T follicular helper cell (primary cell): ENCODE results near the gene CEACAM20.
"Not testable (repeated sequence)": the region's sequence is repeated elsewhere in the genome, so short reads cannot be mapped to it uniquely, and the experiment has no call there.

Experiments used
- DNase-seq: peaks from one replicate; pipeline ENCODE4 v3.0.0-alpha.2; 2020; ENCODE audit warnings: low read depth

Gene CEACAM20

DNA sequence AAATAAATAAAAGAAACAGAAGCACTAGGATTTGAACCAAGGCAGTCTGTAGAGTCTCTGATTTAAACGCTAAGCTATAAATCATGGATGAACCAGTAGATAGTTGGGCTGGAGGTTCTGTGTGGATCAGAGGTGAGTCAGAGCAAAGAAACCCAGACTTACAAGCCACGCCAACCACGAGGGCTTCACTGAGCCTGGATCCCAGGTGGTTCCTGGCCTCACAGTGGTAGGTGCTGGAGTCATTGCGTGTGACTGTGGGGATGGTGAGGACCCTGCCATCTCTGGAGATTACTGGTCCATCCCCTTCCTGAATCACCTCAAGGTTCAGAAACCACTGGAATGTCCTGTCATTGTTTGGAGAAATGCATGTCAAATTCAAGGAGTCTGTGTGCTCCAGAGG lies 19.3 kb upstream of the CEACAM20 start:
- DNase-seq: no peak

DNA sequence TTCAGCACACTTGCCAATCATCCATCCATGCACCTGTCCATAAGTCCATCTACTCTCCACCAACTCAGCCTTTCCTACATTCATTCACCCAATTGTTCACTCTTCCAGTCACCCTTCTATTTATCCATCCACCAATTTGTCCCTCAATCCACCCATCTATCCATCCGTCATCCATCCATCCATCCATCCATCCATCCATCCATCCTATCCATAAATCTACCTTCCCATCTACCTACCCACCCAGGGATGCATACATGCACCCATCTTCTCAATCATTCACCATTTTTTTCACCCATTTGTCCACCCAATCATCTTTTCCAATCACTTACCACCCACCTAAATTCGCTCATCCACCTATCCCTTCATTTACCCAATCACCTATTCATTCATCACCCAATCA lies 14.6 kb upstream of the CEACAM20 start:
- DNase-seq: no peak

DNA sequence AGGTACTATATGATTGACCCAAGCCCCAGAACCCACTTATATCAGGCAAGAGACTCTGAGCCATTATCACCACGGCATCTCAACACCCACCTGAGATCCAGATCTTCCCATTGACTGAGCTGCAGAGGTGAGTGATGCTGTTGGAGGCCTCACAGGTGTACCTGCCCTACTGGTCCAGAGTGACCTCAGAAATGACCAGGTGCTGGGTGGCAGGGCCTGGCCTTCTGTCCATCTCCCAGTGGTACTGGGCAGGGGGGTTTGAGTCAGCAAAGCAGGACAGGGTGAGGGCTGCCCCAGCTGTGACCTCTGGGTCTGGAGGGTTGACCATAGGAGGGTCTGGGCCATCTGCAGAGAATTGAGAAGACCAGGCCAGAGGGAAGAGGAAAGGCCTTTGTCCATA lies 13.2 kb upstream of the CEACAM20 start:
- DNase-seq: no peak

DNA sequence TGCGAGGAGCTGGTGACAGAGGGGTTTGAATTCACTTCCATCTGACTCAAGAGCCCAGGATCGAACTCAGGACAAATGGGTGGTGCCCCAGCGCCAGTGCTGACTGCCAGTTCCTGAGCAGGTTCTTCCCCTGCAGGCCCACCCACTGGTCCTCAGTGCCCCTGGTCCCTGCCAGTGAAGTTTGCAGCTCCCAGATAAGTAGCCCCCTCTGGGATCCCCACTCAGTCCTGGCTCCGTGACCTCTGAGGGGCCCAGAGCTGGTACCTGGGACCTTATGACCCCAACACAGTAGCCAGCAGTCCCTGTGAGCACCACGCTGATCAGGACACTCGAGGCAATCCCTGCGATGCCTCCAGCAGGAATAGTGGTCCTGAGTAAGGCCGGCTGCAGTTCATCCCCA lies 11.3 kb upstream of the CEACAM20 start:
- DNase-seq: no peak

DNA sequence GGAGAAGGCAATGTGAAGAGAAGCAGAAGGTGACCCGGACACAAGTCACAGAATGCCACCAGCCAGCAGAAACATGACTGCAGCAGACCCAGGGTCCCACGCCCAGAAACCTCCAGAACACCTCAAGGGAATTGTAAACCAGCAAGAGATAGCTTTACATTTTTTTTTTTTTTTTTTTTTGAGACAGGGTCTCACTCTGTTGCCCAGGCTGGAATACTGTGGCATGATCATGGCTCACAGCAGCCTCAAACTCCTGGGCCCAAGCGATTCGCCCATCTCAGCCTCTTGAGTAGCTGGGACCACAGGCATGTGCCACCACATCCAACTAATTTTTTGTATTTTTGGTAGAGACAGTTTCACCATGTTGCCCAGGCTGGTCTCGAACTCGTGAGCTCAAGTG lies 10.5 kb upstream of the CEACAM20 start:
- no peak for DNase-seq

DNA sequence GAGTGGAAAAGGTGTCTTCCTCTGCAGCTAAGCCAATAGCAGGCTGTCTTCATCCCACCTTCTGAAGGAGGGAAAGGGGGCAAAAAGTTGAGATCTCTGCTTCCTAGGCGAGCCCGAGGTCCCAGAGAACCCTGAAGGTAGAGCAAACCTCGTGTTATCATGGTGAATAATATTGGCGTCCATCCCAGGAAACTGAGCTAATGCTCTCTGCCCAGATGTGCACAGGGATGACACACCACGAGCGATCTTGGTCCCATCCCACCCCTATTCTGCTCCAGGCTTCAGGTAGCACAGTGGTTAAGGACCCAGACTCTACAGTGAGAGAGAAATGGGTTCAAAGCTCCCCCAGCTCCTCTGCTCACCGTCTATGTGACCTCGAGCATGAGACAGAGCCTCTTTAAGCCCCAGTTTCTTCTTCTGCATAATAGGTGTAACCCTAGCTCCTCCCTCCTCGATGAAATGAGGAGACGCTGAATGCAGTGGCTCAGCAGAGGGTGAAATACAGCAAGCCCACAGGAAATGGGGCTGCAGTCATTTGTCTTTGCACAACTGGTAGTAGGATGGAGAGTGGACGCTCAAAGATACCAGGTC lies 9.9 kb upstream of the CEACAM20 start:
- no peak for DNase-seq

DNA sequence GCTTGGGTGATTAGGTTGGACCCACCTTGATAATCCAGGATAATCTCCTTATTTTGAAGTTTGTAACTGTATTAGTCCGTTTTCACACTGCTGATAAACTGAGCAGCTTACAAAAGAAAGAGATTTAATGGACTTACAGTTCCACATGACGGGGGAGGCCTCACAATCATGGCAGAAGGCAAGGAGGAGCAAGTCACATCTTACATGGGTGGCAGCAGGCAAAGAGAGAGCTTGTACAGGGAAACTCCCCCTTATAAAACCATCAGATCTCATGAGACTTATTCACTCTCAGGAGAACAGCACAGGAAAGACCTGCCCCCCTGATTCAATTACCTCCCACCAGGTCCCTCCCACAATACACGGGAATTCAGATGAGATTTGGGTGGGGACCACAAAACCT lies 5.9 kb upstream of the CEACAM20 start:
- DNase-seq: not testable (repeated sequence)

DNA sequence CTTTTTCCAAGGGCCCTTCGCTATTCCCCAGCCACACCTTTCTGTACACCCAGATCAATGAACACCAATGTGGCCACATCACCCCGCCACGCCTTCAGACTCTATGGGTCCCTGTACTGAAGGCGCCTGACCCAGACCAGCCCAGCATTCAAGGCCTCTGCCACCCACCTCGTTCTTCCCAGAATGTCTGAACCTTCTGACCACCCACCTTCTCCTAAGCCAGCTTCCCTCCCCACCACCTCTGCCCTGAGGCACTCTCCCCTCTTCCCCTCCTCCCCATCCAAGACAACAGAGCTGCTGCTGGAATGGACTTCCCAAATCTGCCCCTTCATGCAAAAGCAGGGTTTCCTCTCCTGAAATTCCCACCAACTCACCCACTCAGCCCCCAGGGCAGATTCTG lies 3.3 kb upstream of the CEACAM20 start:
- DNase-seq: no peak

DNA sequence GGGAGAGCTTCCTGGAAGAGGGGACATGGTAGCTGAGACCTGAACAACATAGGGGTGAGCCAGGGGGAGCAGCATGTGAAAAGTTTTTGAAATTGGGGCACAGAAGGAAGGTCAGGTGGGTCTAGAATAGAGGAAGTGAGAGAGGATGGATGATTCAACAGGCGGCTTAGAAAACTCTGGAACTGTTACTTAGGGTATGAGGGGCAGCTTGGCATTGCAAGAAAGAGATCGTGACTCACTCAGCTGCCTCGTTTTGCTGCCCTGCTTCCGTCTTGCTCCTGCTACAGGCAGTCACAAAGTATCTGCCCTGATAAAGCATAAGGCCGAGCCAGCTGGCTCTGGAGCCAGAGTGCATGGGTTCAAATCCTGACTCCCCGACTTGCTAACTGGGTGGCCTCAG lies 1.3 kb upstream of the CEACAM20 start:
- DNase-seq: no peak

DNA sequence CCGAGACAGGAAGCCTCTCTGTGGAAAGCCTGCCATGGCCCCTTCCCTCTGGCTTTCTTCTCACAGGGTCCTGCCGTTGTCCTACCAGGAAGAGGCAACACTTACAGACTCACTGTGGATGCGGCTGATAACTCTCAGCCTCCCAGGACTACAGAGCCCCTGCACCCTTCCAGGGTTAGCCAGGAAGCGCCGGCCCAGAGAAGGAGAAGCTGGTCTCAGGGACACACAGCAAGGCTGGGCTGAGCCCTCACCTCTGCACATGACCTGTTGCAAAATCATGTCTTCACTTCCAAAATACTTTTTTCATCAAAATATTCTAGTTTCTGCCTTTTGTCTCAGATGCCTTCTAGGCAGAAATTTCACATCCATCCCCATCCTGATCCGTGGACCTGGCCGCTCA lies 1.9 kb downstream of the CEACAM20 start:
- DNase-seq: no peak

DNA sequence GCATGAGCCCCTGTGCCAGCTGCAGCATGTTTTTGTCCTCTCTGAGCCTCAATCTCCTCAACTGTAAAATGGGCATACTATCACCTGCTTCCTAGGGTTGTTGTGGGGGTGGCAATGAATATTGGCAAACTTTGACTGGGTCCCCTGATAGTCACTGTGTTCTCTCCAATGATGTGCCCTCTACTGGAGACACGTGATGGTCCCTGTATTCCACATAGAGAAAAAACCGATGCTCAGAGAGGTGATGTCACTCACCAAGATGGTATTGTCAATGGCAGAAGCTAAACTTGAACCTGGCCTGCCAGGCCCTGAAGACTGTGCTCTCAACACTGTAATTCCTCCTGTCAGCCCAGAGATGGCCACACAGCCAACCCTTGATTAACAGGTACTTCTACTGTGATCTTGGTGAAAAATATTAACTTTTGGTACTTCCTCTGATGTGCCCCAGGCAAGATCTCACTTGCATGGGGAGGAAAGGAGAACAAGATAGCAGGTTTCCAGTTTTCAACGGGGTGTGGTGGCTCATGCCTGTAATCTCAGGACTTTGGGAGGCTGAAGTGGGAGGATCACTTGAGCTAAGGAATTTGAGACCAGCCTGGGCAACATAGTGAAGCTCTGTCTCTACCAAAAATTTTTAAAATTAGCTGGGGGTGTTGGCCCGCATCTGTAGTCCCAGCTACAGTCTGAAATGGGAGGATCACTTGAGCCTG lies 3.6 kb downstream of the CEACAM20 start:
- DNase-seq: no peak

DNA sequence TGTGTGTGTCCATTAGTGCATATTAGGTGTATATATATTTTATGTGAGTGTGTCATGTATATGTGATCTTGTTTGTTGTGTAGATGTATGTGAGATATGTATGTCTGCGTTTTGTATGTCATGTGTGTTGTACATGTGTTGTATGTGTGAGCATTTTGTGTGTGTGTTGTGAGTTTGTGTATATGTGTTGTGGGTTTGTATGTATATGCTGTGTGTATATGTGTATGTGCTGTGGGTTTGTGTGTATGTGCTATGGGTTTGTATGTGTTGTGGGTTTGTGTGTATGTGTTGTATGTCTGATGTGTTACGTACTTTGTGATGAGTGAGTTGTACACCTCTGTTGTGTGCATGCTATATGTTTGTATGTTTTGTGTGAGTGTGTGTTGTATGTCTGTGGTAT lies 8.1 kb downstream of the CEACAM20 start:
- DNase-seq: no peak

DNA sequence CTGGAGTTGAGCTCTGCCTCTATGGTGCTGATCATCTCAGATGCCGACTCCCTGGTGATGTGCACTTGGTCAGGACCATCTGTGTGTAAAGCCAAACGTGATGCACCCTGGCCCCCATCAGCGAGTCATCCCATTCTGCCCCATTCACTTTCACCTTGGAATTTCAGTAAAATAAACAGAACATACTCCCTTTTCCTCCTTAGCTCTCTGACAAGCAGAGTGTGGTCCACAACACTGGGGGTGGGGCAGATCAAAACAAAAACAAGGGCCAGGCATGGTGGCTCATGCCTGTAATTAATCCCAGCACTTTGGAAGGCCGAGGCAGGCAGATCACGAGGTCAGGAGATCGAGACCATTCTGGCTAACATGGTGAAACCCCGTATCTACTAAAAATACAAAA lies 12.3 kb downstream of the CEACAM20 start:
- no peak for DNase-seq

DNA sequence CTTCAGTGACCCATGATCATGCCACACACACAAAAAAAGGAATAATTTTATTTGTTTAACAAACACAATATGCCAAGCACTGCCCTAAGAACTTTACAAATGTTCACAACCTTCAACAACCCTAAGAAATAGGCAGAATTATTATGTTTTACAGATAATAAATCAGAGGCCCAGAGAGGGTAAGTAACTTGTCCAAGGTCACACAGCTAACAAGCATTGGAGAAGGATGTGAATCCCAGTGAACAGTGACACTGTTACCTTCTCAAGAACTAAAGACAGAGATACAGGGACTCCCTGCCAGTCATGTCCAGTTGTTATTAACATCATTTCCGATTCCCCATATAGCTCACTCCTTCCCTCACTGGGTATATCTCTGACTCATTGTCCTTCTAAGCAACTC lies 13.6 kb downstream of the CEACAM20 start:
- no peak for DNase-seq

DNA sequence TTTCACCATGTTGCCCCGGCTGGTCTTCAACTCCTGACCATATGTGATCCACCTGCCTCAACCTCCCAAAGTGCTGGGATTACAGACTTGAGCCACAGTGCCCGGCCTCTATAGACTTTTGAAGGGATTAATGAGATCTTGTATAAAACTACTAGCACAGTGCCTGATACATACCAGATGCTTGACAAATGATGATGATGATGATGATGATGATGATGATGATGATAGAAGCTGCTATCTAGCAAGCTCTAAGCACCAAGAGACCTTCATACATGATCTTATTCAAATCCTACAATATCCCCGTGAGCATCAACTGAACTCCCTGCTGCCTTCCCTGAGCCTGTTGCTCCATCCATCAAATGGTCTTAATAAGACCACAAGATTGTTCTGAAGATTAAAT lies 14.4 kb downstream of the CEACAM20 start:
- DNase-seq: no peak

DNA sequence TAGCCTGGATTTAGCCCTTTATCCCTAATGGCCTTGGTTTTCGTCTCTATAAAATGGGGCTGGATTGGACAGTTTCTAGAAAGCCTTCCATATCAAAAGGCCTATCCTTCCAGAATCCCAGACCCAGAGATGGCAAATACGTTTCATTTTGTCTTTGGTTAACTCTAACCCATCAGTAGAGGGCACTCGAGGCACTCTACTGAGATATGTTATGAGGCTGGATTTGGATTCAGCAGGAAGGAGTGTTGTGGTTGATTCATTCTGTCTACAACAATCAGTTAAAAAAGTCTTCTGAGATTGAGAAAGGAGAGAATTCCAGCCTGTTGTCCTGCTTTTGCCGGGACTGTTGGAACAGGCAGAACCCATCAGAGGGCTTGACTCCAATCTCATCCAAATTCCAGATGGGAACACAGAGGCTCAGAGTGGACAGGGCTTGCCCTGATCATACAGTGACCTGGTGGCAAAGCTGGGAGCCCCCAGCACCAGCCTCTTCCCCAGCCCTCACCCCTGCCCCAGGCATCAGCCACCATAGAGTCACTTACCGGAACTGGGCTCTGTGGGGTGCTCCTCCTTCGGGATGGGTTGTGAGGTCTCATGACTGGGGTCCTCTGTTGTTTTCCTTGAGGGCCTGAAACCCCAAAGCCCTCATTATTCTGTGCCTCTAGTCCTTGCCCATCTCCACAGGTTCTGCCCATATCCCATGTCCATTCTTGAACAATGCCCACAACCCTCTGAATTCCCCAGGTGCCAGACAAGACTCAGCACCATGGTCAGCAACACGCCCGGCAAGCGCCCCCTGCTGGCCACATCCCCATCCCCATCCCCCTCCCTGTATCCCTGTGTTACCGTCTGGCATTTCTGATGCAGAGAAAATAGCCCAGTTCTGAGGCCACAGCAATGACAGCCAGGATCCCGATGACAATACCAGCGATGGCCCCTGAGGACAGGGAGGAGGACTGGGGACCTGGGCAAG lies 16.9 kb downstream of the CEACAM20 start:
- DNase-seq: no peak

DNA sequence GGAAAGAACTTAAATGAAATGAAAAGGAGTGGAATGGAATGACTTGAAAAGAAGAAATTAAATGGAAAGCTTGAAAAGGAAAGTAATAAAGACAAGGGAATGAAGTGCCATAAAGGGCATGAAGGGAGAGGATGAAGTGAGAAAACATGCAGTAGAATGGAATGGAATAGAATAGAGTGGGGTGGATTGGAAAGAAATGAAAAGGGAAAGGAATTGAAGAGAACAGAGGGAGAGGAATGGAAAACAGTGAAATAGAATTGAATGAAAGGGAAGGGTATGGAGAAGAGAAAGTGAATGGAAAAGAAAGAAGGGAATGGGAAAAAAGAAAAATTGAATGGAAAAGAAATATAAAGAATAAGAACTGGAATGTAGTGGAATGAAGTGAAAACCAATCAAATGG lies 20.0 kb downstream of the CEACAM20 start:
- no peak for DNase-seq

DNA sequence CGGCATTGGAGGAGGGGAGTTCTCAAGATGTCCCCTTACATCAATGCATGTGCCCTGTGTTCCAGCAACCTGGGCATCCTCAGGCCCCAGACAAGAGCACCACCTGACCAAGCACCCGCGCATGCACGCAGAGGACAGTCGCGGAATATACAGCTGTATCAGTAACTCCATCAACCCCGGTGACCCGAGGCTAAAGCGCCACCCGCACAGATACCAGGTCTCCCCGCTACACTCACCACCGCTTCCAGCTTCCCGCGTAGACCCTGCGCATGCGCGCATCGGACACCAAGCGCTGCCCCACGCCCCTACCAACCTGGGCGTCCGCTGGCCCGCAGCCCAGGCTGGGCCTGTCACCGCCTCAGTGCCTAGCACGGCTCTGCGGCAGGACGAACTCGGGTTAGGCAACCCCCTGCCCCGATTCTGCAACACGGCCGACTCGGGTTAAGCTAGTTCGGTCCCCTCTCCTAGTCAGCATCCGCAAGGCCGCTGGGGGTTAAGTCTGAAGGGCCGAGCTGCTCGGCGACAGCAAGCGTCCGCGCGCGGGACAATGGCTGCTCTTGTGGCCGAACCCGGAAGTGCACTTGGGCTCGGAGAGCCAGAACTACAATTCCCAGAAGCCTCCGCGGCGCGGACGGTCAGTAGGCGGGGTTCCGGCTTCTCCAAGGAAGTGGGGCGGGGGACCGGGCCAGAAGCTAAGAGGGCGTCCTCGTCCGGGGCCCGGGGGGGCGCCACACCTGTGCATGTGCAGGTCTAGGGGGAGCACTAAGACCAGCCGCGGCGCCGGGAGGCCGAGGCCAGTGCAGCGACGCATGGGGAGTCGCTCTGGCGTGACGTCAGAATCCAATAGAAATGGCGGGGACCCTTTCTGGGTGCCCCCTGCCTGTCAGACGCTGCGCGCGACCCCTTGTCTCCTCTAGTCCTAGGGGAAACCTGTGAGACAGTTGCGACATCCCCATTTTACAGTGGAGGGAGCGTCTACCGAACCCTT lies 29.2 kb downstream of the CEACAM20 start, which contains the start of gene ZNF180:
Gene ZNF180 (minus strand): TSS at position 561 of the 988 bp plus-strand sequence. CDS start 3,188 bp downstream, outside the sequence.
- DNase-seq: peak; percentile 92

DNA sequence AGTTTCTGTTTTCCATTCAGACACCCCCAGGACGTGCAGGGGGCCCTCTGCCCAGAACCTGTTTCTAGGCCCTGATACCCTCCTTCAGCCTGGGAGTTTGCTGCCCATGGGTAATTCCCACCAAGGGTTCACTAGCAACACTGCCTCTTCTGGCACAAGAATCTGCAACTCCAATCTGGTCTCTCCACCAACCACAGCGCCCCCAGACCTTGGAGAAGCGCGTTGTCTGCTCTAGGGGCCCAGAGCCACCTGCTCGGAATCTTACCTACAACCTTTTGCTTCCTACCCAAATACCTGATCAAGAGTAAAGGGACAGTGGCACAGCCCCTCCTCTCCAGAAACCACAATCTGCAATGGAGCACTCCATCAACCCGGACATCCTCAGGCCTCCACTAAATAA lies 29.9 kb downstream of the CEACAM20 start:
- no peak for DNase-seq

DNA sequence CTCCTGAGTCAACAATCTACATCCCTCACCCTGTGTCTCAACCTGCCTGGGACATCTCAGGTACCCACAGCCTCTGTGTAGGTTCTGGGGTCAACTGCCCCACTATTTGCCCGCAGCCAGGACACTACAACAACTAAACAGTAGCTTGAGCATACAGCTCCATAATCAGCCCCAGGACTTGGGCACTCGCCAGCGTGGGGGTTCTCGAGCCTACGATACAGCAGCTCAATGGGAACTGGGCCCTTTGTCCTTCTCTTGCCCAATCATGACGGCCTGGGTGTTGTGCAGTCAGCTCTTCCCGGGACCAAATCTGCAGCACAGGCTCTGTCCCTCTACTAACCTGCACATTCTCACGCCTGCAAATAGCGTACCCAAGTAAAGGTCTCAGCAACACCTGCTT lies 30.5 kb downstream of the CEACAM20 start:
- no peak for DNase-seq

DNA sequence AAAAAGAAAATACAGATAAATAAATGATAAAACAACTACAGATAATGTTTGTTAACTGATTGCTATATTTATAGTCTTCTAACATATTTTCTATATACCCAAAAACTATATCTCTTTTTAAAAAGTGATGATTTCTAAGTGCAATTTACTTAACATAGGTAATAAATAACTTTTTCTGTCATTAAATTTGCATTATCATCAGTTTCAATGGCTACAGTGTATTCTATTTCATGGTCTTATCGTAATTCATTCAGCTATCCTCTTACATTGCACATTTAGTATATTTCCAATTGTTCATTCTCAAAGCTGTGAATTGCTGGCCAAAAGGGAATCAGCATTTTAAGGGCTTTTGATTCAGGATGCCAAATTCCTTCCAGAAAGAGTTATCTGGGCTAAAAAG lies 32.8 kb downstream of the CEACAM20 start:
- no peak for DNase-seq
